GM23338 (cell line): ENCODE data around the gene LIN7A. TPM values are rescaled to one million over a fixed set of nuclear protein-coding genes. Genes with fewer than 3 reads are reported as not detected.

Source experiments
- ATAC-seq: fragments of 200-7000 bp; cut with Tn5 transposase; 3 replicates; pipeline ENCODE4 v1.9.1; 2020
- DNase-seq: peaks from one replicate; pipeline ENCODE4 v3.0.0-alpha.2; 2015; ENCODE audit warnings: low spot score
- H2AFZ ChIP-seq: fragments of 200-600 bp; sonication (generic); 2 replicates; pipeline ENCODE4 v1.8.0; 2016; ENCODE audit warnings: antibody characterized with exemption, mild to moderate bottlenecking, moderate library complexity
- H3F3A ChIP-seq: fragments of 200-600 bp; sonication (generic); replicated peaks from 2 replicates; pipeline ENCODE4 v1.8.0; 2017; ENCODE audit warnings: antibody characterized with exemption, mixed run types, low read depth
- H3K27ac ChIP-seq: fragments of 200-600 bp; sonication (generic); 2 replicates; pipeline ENCODE4 v1.6.1; 2016; ENCODE audit warnings: low read depth
- H3K27me3 ChIP-seq: fragments of 200-600 bp; sonication (generic); 2 replicates; pipeline ENCODE4 v1.8.0; 2016; ENCODE audit warnings: mild to moderate bottlenecking, mixed run types, moderate library complexity; ENCODE audit not compliant: insufficient read depth
- H3K36me3 ChIP-seq: fragments of 200-600 bp; sonication (generic); 2 replicates; pipeline ENCODE4 v1.8.0; 2016; ENCODE audit warnings: mild to moderate bottlenecking; ENCODE audit not compliant: insufficient read depth
- H3K4me1 ChIP-seq: fragments of 200-600 bp; sonication (generic); 2 replicates; pipeline ENCODE4 v1.8.0; 2016; ENCODE audit warnings: mild to moderate bottlenecking, moderate library complexity; ENCODE audit not compliant: insufficient read depth
- H3K4me2 ChIP-seq: fragments of 200-600 bp; sonication (generic); 2 replicates; pipeline ENCODE4 v1.7.1; 2017; ENCODE audit warnings: mixed run types
- H3K4me3 ChIP-seq: fragments of 200-600 bp; sonication (generic); 2 replicates; pipeline ENCODE4 v1.6.1; 2016; ENCODE audit warnings: mixed run types
- H3K79me2 ChIP-seq: fragments of 200-600 bp; sonication (generic); replicated peaks from 2 replicates; pipeline ENCODE4 v1.8.0; 2017; ENCODE audit warnings: mild to moderate bottlenecking; ENCODE audit not compliant: insufficient read depth
- H3K9me2 ChIP-seq: fragments of 200-600 bp; sonication (generic); 2 replicates; pipeline ENCODE4 v1.8.0; 2017; ENCODE audit not compliant: insufficient read depth
- H4K20me1 ChIP-seq: fragments of 200-600 bp; sonication (generic); replicated peaks from 2 replicates; pipeline ENCODE4 v1.8.0; 2017; ENCODE audit warnings: mild to moderate bottlenecking; ENCODE audit not compliant: insufficient read depth
- H3K27ac Mint-ChIP-seq: 2 replicates; pipeline ENCODE4 v1.8.0; 2020; ENCODE audit warnings: inconsistent platforms, mild to moderate bottlenecking, moderate library complexity, mixed read lengths
- H3K27me3 Mint-ChIP-seq: 3 replicates; pipeline ENCODE4 v1.8.0; 2022; ENCODE audit warnings: low read depth, mild to moderate bottlenecking, moderate library complexity, mixed read lengths, inconsistent platforms; ENCODE audit not compliant: insufficient read depth, poor library complexity
- H3K36me3 Mint-ChIP-seq: 3 replicates; pipeline ENCODE4 v1.8.0; 2021; ENCODE audit warnings: low read depth, mild to moderate bottlenecking, inconsistent platforms, moderate library complexity, mixed read lengths
- H3K4me1 Mint-ChIP-seq: 3 replicates; pipeline ENCODE4 v1.8.0; 2020; ENCODE audit warnings: mild to moderate bottlenecking, inconsistent platforms, mixed read lengths
- H3K4me3 Mint-ChIP-seq: 3 replicates; pipeline ENCODE4 v1.8.0; 2021; ENCODE audit warnings: moderate library complexity, mild to moderate bottlenecking, inconsistent platforms, mixed read lengths
- H3K9me3 Mint-ChIP-seq: 3 replicates; pipeline ENCODE4 v1.8.0; 2020; ENCODE audit warnings: moderate library complexity, mild to moderate bottlenecking, inconsistent platforms, mixed read lengths
- CREB1 ChIP-seq: fragments of 250-450 bp; sonication (Bioruptor Pico); IDR thresholded peaks from 2 replicates; pipeline ENCODE4 v1.5.0; 2020; ENCODE audit warnings: low read depth, mild to moderate bottlenecking, moderate library complexity
- EZH2 ChIP-seq: fragments of 200-600 bp; sonication (generic); IDR thresholded peaks from one replicate; pipeline ENCODE4 v1.8.0; 2017; ENCODE audit warnings: antibody characterized with exemption, mild to moderate bottlenecking, low read depth; ENCODE audit not compliant: unreplicated experiment
- EZH2phosphoT487 ChIP-seq: fragments of 200-600 bp; sonication (generic); IDR thresholded peaks from one replicate; pipeline ENCODE4 v1.8.1; 2018; ENCODE audit warnings: antibody characterized with exemption; ENCODE audit not compliant: unreplicated experiment
- JUNB ChIP-seq: IDR thresholded peaks from one replicate; pipeline ENCODE4 v1.6.1; 2016; ENCODE audit warnings: antibody characterized with exemption; ENCODE audit not compliant: unreplicated experiment
- NANOG ChIP-seq: IDR thresholded peaks from 2 replicates; pipeline ENCODE4 v1.6.1; 2016; ENCODE audit warnings: antibody characterized with exemption, borderline replicate concordance
- POLR2AphosphoS5 ChIP-seq: IDR thresholded peaks from 2 replicates; pipeline ENCODE4 v1.6.1; 2016; ENCODE audit warnings: antibody characterized with exemption, low read depth
- REST ChIP-seq: IDR thresholded peaks from one replicate; pipeline ENCODE4 v1.6.1; 2018; ENCODE audit warnings: antibody characterized with exemption; ENCODE audit not compliant: unreplicated experiment
- STAT1 ChIP-seq: IDR thresholded peaks from one replicate; pipeline ENCODE4 v1.6.1; 2016; ENCODE audit warnings: antibody characterized with exemption; ENCODE audit not compliant: unreplicated experiment
- ZNF114 ChIP-seq: fragments of 250-450 bp; sonication (Bioruptor Pico); IDR thresholded peaks from 2 replicates; pipeline ENCODE4 v1.5.0; 2020; ENCODE audit warnings: mild to moderate bottlenecking, moderate library complexity
- polyA plus RNA-seq: library from polyadenylated mRNA; unstranded; fragments of >200 nt; fragmentation: Nextera tagmentation; extraction: Ambion mirVana; gene quantifications from 2 replicates; pipeline ENCODE4 v1.2.1, GENCODE V29; 2016
- total RNA-seq: library from RNA; depleted of rRNA; stranded (reverse); fragments of >200 nt; shearing (Covaris generic); gene quantifications from 2 replicates; pipeline ENCODE4 v1.2.3, GENCODE V29; 2014
- TF ChIP-seq, protein P1 (sequence below), 2 experiments: fragments of 200-600 bp in 1 of 2; sonication (generic) in 1 of 2; conservative IDR thresholded peaks; 2 replicates each; pipeline versions ENCODE4 v1.5.1 to v1.6.1; 2016 to 2017; ENCODE audit warnings: antibody characterized with exemption in 2 of 2, low read depth in 2 of 2, mild to moderate bottlenecking in 2 of 2, moderate library complexity in 1 of 2
- TF ChIP-seq, protein P2 (sequence below): IDR thresholded peaks from 2 replicates; pipeline ENCODE4 v1.6.1; 2016; ENCODE audit warnings: antibody characterized with exemption

LIN7A gene
- total and polyA plus RNA-seq, 2 experiments from 2014 or later = 5.7 to 6.5 TPM

DNA sequence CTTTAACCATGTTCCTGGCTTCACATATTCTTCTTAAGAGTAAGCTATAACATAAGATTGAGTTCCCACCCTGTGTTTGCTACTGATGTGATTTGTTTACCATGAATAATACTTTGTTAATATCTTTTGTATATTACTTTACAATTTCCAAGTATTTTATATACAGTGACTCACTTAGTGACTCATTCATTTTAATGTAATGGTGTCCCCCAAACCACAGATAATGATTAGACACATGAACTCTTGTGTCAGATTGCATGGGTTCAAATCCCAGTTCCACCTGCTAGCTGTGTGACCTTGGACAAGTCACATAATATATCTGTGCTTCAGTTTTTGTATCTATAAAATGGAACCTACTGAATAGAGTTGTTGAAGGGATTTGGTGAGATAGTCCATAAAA is 144.9 kb downstream of the LIN7A start:
- peaks cover 28% of the 10 kb centered on the region for H3K4me1 Mint-ChIP-seq
- H3K27me3 Mint-ChIP-seq = peaks cover 2% of the 10 kb centered on the region
- H3K4me1 ChIP-seq = peaks cover 25% of the 10 kb centered on the region; the same call in 1 of the 2 replicates
- H2AFZ ChIP-seq = no peak overlapping the region
- no peak overlapping the region for H3K4me3 ChIP-seq
- H3K9me2 ChIP-seq = no peaks in the 10 kb centered on the region
- no peak overlapping the region for H3K4me3 Mint-ChIP-seq
- no peaks in the 10 kb centered on the region for H3K36me3 ChIP-seq
- H3K79me2 ChIP-seq = no peaks in the 10 kb centered on the region
- no peak overlapping the region for H3K4me2 ChIP-seq
- TF ChIP-seq POLR2AphosphoS5 (no peak), JUNB (no peak), EZH2phosphoT487 (no peak), EZH2 (no peak), NANOG (no peak), ZNF114 (CRISPR knock-in tag) (no peak)
- TF ChIP-seq, protein P1, sequence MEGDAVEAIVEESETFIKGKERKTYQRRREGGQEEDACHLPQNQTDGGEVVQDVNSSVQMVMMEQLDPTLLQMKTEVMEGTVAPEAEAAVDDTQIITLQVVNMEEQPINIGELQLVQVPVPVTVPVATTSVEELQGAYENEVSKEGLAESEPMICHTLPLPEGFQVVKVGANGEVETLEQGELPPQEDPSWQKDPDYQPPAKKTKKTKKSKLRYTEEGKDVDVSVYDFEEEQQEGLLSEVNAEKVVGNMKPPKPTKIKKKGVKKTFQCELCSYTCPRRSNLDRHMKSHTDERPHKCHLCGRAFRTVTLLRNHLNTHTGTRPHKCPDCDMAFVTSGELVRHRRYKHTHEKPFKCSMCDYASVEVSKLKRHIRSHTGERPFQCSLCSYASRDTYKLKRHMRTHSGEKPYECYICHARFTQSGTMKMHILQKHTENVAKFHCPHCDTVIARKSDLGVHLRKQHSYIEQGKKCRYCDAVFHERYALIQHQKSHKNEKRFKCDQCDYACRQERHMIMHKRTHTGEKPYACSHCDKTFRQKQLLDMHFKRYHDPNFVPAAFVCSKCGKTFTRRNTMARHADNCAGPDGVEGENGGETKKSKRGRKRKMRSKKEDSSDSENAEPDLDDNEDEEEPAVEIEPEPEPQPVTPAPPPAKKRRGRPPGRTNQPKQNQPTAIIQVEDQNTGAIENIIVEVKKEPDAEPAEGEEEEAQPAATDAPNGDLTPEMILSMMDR (conservative IDR thresholded peaks at IDR 0.05; ENCODE audit: low read depth in 2 of 2) = no peak
- peaks cover 6% of the 10 kb centered on the region for H3K9me3 Mint-ChIP-seq
- no peaks in the 10 kb centered on the region for H3K27me3 ChIP-seq
- H3K27ac ChIP-seq = no peak overlapping the region
- H3K36me3 Mint-ChIP-seq = peaks cover 5% of the 10 kb centered on the region; the same call in 2 of the 3 replicates
- no peak for DNase-seq
- H3K27ac Mint-ChIP-seq = no peak overlapping the region
- ATAC-seq = no peak
- no peaks in the 10 kb centered on the region for H3F3A ChIP-seq
- H4K20me1 ChIP-seq = no peaks in the 10 kb centered on the region

GRCh38 chr12:80791863-80792262 is 145.9 kb downstream of the LIN7A start:
- Histone ChIP-seq H4K20me1 (no peaks in the 10 kb centered on the region), H3K36me3 (no peaks in the 10 kb centered on the region), H2AFZ (no peak overlapping the region), H3K4me3 (no peak overlapping the region), H3K4me2 (no peak overlapping the region), H3K79me2 (no peaks in the 10 kb centered on the region), H3K27ac (no peak overlapping the region), H3K4me1 (peaks cover 22% of the 10 kb centered on the region; the same call in 1 of the 2 replicates), H3F3A (no peaks in the 10 kb centered on the region), H3K27me3 (no peaks in the 10 kb centered on the region), H3K9me2 (no peaks in the 10 kb centered on the region)
- H3K36me3 Mint-ChIP-seq = peaks cover 5% of the 10 kb centered on the region; the same call in 2 of the 3 replicates
- no peak for ATAC-seq
- H3K27me3 Mint-ChIP-seq = peaks cover 8% of the 10 kb centered on the region
- peaks cover 6% of the 10 kb centered on the region for H3K9me3 Mint-ChIP-seq
- DNase-seq = no peak
- no peak overlapping the region for H3K27ac Mint-ChIP-seq
- H3K4me3 Mint-ChIP-seq = no peak overlapping the region
- peaks cover 25% of the 10 kb centered on the region for H3K4me1 Mint-ChIP-seq
- TF ChIP-seq REST (no peak), CREB1 (CRISPR knock-in tag) (no peak), NANOG (no peak), POLR2AphosphoS5 (no peak), STAT1 (no peak)
- TF ChIP-seq, protein P2, sequence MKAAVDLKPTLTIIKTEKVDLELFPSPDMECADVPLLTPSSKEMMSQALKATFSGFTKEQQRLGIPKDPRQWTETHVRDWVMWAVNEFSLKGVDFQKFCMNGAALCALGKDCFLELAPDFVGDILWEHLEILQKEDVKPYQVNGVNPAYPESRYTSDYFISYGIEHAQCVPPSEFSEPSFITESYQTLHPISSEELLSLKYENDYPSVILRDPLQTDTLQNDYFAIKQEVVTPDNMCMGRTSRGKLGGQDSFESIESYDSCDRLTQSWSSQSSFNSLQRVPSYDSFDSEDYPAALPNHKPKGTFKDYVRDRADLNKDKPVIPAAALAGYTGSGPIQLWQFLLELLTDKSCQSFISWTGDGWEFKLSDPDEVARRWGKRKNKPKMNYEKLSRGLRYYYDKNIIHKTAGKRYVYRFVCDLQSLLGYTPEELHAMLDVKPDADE = no peak
